Prostate gland (tissue), 2 donors: ENCODE data around the gene NDST3.
A peak's percentile ranks its signal among the peaks of the same experiment; 100 is the strongest.

Experiments used
- CTCF ChIP-seq, 4 experiments: fragments of 200-600 bp in 2 of 4; fragments of 450-650 bp in 2 of 4; sonication (generic) in 2 of 4; IDR thresholded peaks; 1 replicate in 3 of 4; 2 replicates in 1 of 4; pipeline ENCODE4 v1.5.1; 2016 to 2019; ENCODE audit warnings: antibody characterized with exemption in 4 of 4, mild to moderate bottlenecking in 2 of 4, moderate library complexity in 2 of 4
- POLR2AphosphoS5 ChIP-seq: sonication (generic); formaldehyde crosslinking; IDR thresholded peaks from one replicate; pipeline ENCODE4 v1.6.1; 2017; ENCODE audit warnings: antibody characterized with exemption

GRCh38 chr4:118280501-118281218 is 246.4 kb downstream of the NDST3 start:
- TF ChIP-seq POLR2AphosphoS5: peak; percentile 20
- peak in 3 of 4 experiments; percentile 33 to 63 (median 60) for TF ChIP-seq CTCF (IDR thresholded peaks at IDR 0.05)
